Smooth muscle cell (in vitro differentiated cells): ENCODE data around the gene SCFD2. TPM values are rescaled to one million over a fixed set of nuclear protein-coding genes. Genes with fewer than 3 reads are reported as not detected.
A peak's percentile ranks its signal among the peaks of the same experiment; 100 is the strongest.

ENCODE experiments used
- DNase-seq: peaks from one replicate; lab custom pipeline; 2025; ENCODE audit not compliant: unreplicated experiment; lab: John Stamatoyannopoulos, UW
- H2AFZ ChIP-seq: fragments of 200-600 bp; sonication (generic); 2 replicates; pipeline ENCODE4 v1.6.0; 2016; ENCODE audit warnings: antibody characterized with exemption, low read depth, mild to moderate bottlenecking
- H3F3A ChIP-seq: fragments of 200-600 bp; sonication (generic); 2 replicates; pipeline ENCODE4 v1.6.0; 2017; ENCODE audit warnings: antibody characterized with exemption, low read depth
- H3K27ac ChIP-seq: fragments of 200-600 bp; sonication (generic); 2 replicates; pipeline ENCODE4 v1.5.1; 2016; ENCODE audit warnings: low read depth, mild to moderate bottlenecking
- H3K27me3 ChIP-seq: fragments of 200-600 bp; sonication (generic); 2 replicates; pipeline ENCODE4 v1.6.1; 2016; ENCODE audit warnings: low read depth, mild to moderate bottlenecking
- H3K36me3 ChIP-seq: fragments of 200-600 bp; sonication (generic); 2 replicates; pipeline ENCODE4 v1.5.1; 2016; ENCODE audit warnings: low read depth
- H3K4me1 ChIP-seq: fragments of 200-600 bp; sonication (generic); 2 replicates; pipeline ENCODE4 v1.5.1; 2016; ENCODE audit warnings: low read depth
- H3K4me2 ChIP-seq: fragments of 200-600 bp; sonication (generic); 2 replicates; pipeline ENCODE4 v1.6.0; 2016; ENCODE audit warnings: mild to moderate bottlenecking
- H3K4me3 ChIP-seq: fragments of 200-600 bp; sonication (generic); 2 replicates; pipeline ENCODE4 v1.5.1; 2016; ENCODE audit warnings: mild to moderate bottlenecking
- H3K79me2 ChIP-seq: fragments of 200-600 bp; sonication (generic); 2 replicates; pipeline ENCODE4 v1.6.0; 2016; ENCODE audit warnings: low read depth, mild to moderate bottlenecking
- H3K9ac ChIP-seq: fragments of 200-600 bp; sonication (generic); 2 replicates; pipeline ENCODE4 v1.6.0; 2016; ENCODE audit warnings: low read depth
- H3K9me3 ChIP-seq: fragments of 200-600 bp; sonication (generic); replicated peaks from 2 replicates; pipeline ENCODE4 v1.5.1; 2016; ENCODE audit warnings: low read depth
- H4K20me1 ChIP-seq: fragments of 200-600 bp; sonication (generic); 2 replicates; pipeline ENCODE4 v1.6.0; 2016; ENCODE audit warnings: low read depth
- WGBS: methylation state at CpG from one replicate; pipeline ENCODE4 v1.1.7; 2016; ENCODE audit warnings: low lambda C conversion rate; 5-methylcytosine and 5-hydroxymethylcytosine counted together
- polyA plus RNA-seq: library from polyadenylated mRNA; unstranded; fragments of >200 nt; fragmentation: Nextera tagmentation; extraction: Ambion mirVana; gene quantifications from 2 replicates; pipeline ENCODE4 v1.2.1, GENCODE V29; 2016
- total RNA-seq: library from RNA; depleted of rRNA; stranded (reverse); fragments of >200 nt; gene quantifications from 2 replicates; pipeline ENCODE4 v1.2.3, GENCODE V29; 2014
- TF ChIP-seq, protein P1 (sequence below): fragments of 200-600 bp; sonication (generic); IDR thresholded peaks from 2 replicates; pipeline ENCODE4 v1.5.1; 2017; ENCODE audit warnings: borderline replicate concordance, mild to moderate bottlenecking, antibody characterized with exemption; ENCODE audit not compliant: insufficient read depth, poor library complexity, severe bottlenecking

Gene SCFD2
- total and polyA plus RNA-seq, 2 experiments from 2014 or later, result 7.8 to 11.4 TPM

DNA sequence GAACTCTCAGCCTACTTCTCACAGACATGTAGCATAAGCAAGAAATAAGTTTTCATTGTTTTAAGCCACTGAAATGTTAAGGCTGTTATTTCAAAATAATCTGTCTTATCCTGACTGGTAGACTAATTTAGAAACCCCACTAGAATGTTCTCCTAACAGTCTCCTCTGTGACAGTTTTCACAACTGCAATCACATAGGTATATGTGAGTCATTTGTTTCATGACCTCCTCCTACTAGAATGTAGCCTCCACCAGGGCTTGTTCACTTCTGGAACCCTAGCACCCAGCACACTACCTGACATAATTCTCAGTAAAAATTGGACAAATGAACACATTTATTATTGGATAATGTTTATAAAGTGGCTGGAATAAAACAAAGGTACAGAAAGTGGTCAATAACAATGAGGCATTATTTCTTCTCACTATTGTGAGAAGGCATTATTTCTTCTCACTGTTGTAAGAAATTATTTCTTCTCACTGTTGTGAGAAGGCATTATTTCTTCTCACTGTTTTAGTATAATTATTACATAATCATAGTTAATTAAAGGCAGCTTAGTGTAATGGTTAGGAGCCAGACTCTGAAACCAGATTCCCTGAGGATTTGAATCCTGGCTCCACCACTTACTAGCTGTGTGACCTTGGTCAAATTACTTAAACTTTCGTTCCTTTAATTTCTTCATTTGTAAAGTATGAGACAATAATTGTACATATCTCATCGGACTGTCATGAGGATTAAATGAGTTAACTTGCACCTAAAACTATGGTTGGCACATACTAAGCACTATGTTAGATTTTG is 252.2 kb downstream of the SCFD2 start:
- no peak for DNase-seq
- Histone ChIP-seq H4K20me1 (no peaks in the 10 kb centered on the region), H3K4me3 (no peak overlapping the region), H3K9me3 (no peaks in the 10 kb centered on the region), H3K36me3 (no peaks in the 10 kb centered on the region), H3F3A (no peaks in the 10 kb centered on the region), H3K79me2 (no peaks in the 10 kb centered on the region), H3K9ac (no peak overlapping the region), H3K4me2 (no peak overlapping the region), H2AFZ (no peak overlapping the region), H3K27ac (no peak overlapping the region), H3K27me3 (no peaks in the 10 kb centered on the region), H3K4me1 (no peaks in the 10 kb centered on the region)
- WGBS, result 96% methylated on average over 2 of the region's 2 CpGs
- TF ChIP-seq, protein P1, sequence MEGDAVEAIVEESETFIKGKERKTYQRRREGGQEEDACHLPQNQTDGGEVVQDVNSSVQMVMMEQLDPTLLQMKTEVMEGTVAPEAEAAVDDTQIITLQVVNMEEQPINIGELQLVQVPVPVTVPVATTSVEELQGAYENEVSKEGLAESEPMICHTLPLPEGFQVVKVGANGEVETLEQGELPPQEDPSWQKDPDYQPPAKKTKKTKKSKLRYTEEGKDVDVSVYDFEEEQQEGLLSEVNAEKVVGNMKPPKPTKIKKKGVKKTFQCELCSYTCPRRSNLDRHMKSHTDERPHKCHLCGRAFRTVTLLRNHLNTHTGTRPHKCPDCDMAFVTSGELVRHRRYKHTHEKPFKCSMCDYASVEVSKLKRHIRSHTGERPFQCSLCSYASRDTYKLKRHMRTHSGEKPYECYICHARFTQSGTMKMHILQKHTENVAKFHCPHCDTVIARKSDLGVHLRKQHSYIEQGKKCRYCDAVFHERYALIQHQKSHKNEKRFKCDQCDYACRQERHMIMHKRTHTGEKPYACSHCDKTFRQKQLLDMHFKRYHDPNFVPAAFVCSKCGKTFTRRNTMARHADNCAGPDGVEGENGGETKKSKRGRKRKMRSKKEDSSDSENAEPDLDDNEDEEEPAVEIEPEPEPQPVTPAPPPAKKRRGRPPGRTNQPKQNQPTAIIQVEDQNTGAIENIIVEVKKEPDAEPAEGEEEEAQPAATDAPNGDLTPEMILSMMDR, result no peak

DNA sequence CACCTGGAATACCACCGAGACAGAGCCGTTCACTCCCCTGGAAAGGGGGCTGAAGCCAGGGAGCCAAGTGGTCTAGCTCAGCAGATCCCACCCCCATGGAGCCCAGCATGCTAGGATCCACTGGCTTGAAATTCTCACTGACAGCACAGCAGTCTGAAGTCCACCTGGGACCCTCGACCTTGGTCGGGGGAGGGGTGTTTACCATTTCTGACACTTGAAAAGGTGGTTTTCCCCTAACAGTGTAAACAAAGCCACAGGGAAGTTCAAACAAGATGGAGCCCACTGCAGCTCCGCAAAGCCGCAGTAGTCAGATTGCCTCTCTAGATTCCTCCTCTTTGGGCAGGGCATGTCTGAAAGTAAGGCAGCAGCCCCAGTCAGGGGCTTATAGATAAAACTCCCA is 260.5 kb downstream of the SCFD2 start:
- TF ChIP-seq, protein P1, result no peak
- Histone ChIP-seq H2AFZ (no peak overlapping the region), H3K79me2 (no peaks in the 10 kb centered on the region), H3K27me3 (no peaks in the 10 kb centered on the region), H3F3A (peaks cover 18% of the 10 kb centered on the region), H3K36me3 (no peaks in the 10 kb centered on the region), H3K4me2 (no peak overlapping the region), H3K9me3 (no peaks in the 10 kb centered on the region), H3K9ac (no peak overlapping the region), H3K4me1 (peaks cover 6% of the 10 kb centered on the region), H3K27ac (no peak overlapping the region), H4K20me1 (no peaks in the 10 kb centered on the region), H3K4me3 (no peak overlapping the region)
- no peak for DNase-seq
- 89% methylated on average over 6 of the region's 6 CpGs for WGBS

DNA sequence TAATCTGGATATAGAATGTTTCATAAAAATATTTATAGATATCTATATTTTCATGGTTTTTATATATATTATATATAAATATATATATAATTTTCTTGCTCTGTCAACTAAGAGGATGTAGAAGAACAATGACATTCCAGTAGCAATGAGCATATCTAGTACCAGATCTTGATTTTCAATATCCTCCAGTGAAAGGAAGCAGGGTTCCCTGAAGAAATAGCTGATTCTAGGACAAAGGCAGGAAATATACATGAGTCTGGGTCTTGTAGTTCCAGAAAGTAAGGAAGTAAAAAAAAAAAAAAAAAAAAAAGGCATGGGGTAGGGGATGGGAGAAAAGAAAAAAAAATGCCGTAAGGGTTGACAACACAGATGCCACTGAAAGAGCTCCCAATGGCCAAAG is 262.4 kb downstream of the SCFD2 start:
- H3K9ac ChIP-seq, result no peak overlapping the region
- WGBS, result 100% methylated on average over 1 of the region's 1 CpG
- no peak overlapping the region for H2AFZ ChIP-seq
- no peak overlapping the region for H3K4me3 ChIP-seq
- TF ChIP-seq, protein P1, result no peak
- H3K79me2 ChIP-seq, result no peaks in the 10 kb centered on the region
- no peak overlapping the region for H3K4me2 ChIP-seq
- H4K20me1 ChIP-seq, result no peaks in the 10 kb centered on the region
- H3F3A ChIP-seq, result peaks cover 32% of the 10 kb centered on the region
- no peaks in the 10 kb centered on the region for H3K27me3 ChIP-seq
- H3K27ac ChIP-seq, result no peak overlapping the region
- no peaks in the 10 kb centered on the region for H3K9me3 ChIP-seq
- H3K4me1 ChIP-seq, result peaks cover 15% of the 10 kb centered on the region
- H3K36me3 ChIP-seq, result no peaks in the 10 kb centered on the region
- no peak for DNase-seq

DNA sequence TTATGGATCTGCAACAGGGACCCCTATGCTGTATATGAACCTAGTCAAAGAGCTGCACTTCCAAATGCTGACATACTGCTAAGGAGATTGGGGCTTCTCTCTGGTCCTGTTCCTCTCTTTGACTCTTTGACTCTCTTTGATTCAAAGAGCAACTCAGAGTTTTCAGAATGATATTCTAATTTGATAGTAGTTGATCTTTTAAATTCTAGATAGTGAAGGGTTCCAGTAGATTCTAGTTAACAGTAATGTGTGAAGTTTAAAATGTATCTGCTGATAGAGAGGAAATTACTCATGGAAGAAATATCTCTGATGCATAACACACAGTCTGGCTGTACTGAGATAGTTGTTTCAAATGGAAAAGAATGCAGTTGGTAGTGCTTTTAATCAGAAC is 264.7 kb downstream of the SCFD2 start:
- no peak for DNase-seq
- peak overlapping the region; percentile 10 for H3K4me3 ChIP-seq
- no peaks in the 10 kb centered on the region for H4K20me1 ChIP-seq
- peaks cover 32% of the 10 kb centered on the region for H3F3A ChIP-seq
- peaks cover 15% of the 10 kb centered on the region for H3K4me1 ChIP-seq
- H3K36me3 ChIP-seq, result no peaks in the 10 kb centered on the region
- H3K4me2 ChIP-seq, result peak overlapping the region; percentile 74
- no peaks in the 10 kb centered on the region for H3K79me2 ChIP-seq
- H2AFZ ChIP-seq, result no peak overlapping the region
- no peaks in the 10 kb centered on the region for H3K27me3 ChIP-seq
- peak overlapping the region; percentile 82 for H3K9ac ChIP-seq
- H3K9me3 ChIP-seq, result no peaks in the 10 kb centered on the region
- TF ChIP-seq, protein P1, result no peak
- H3K27ac ChIP-seq, result peak overlapping the region; percentile 97
